Calu3 (cell line): ENCODE results near the gene FIG4. TPM values are rescaled to one million over a fixed set of nuclear protein-coding genes. Genes with fewer than 3 reads are reported as not detected.
"Not testable (repeated sequence)": the region's sequence is repeated elsewhere in the genome, so short reads cannot be mapped to it uniquely, and the experiment has no call there.

Source experiments
- BruUV-seq: library from RNA; stranded (reverse); fragments of 400-500 nt; replicated peaks from 2 replicates; lab custom pipeline; 2021; lab: Mats Ljungman, UMichigan
- CTCF ChIA-PET: fragments of 300-600 bp; sonication (Branson Sonifier 250); formaldehyde crosslinking; loops from one replicate; lab custom pipeline; 2022; ENCODE audit warnings: antibody characterized with exemption; lab: Charles Lee
- DNase-seq: peaks from one replicate; pipeline ENCODE4 v3.0.0; 2022
- H3K27ac Mint-ChIP-seq: one replicate; pipeline ENCODE4 v1.8.0; 2022; ENCODE audit warnings: mixed read lengths; ENCODE audit not compliant: unreplicated experiment
- H3K27me3 Mint-ChIP-seq: one replicate; pipeline ENCODE4 v1.8.0; 2022; ENCODE audit warnings: mixed read lengths; ENCODE audit not compliant: unreplicated experiment
- H3K36me3 Mint-ChIP-seq: one replicate; pipeline ENCODE4 v1.8.0; 2022; ENCODE audit warnings: mild to moderate bottlenecking, moderate library complexity, mixed read lengths; ENCODE audit not compliant: insufficient read depth, unreplicated experiment
- H3K4me1 Mint-ChIP-seq: one replicate; pipeline ENCODE4 v1.8.0; 2022; ENCODE audit warnings: mild to moderate bottlenecking, low read depth, mixed read lengths; ENCODE audit not compliant: unreplicated experiment
- H3K4me3 Mint-ChIP-seq: one replicate; pipeline ENCODE4 v1.8.0; 2022; ENCODE audit warnings: mild to moderate bottlenecking, low read depth, moderate library complexity, mixed read lengths; ENCODE audit not compliant: unreplicated experiment
- H3K9me3 Mint-ChIP-seq: one replicate; pipeline ENCODE4 v1.8.0; 2022; ENCODE audit warnings: low read depth, mixed read lengths; ENCODE audit not compliant: unreplicated experiment
- intact Hi-C: fragments of 100-400 bp; cut with micrococcal nuclease; formaldehyde crosslinking; loops from one replicate; pipeline ENCODE4 v1.10.0; 2022; ENCODE audit not compliant: unreplicated experiment
- total RNA-seq: library from RNA; stranded (reverse); gene quantifications from 2 replicates; pipeline ENCODE4 v1.2.3, GENCODE V29; 2022
- TF ChIP-seq, protein P1 (sequence below): fragments of 200-600 bp; IDR thresholded peaks from one replicate; pipeline ENCODE4 v1.8.0; 2022; ENCODE audit warnings: antibody characterized with exemption; ENCODE audit not compliant: unreplicated experiment

The FIG4 gene
- total RNA-seq, 1 experiment from 2014 or later, result 14.7 TPM

DNA sequence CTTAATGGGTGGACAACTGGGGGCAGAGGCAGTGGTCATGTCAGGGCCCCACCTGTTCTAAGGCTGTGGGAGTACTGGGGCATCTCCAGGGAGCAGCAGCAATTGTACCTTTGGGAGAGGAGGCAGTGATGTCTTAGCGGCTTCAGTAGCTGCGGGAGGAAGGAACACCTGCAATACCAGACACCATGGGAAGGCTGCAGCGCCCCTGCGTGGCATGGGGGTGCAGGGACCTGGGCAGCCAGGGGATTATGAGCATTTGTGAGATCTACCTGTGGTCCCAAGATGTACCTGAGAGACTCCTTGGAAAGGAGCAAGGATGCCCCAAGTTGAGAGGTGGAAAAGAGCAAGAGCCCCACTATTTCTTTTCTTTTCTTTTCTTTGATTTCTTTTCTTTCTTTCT, 174.9 kb downstream of the FIG4 start:
- BruUV-seq, result no TSS peak
- intact Hi-C loops, result no loop called here
- H3K4me1 Mint-ChIP-seq, result no peaks in the 10 kb centered on the region
- no peak for DNase-seq
- no peaks in the 10 kb centered on the region for H3K27me3 Mint-ChIP-seq
- H3K9me3 Mint-ChIP-seq, result no peaks in the 10 kb centered on the region
- CTCF ChIA-PET, result no interaction called here
- TF ChIP-seq, protein P1, sequence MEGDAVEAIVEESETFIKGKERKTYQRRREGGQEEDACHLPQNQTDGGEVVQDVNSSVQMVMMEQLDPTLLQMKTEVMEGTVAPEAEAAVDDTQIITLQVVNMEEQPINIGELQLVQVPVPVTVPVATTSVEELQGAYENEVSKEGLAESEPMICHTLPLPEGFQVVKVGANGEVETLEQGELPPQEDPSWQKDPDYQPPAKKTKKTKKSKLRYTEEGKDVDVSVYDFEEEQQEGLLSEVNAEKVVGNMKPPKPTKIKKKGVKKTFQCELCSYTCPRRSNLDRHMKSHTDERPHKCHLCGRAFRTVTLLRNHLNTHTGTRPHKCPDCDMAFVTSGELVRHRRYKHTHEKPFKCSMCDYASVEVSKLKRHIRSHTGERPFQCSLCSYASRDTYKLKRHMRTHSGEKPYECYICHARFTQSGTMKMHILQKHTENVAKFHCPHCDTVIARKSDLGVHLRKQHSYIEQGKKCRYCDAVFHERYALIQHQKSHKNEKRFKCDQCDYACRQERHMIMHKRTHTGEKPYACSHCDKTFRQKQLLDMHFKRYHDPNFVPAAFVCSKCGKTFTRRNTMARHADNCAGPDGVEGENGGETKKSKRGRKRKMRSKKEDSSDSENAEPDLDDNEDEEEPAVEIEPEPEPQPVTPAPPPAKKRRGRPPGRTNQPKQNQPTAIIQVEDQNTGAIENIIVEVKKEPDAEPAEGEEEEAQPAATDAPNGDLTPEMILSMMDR, result no peak
- H3K4me3 Mint-ChIP-seq, result no peak overlapping the region
- H3K36me3 Mint-ChIP-seq, result no peaks in the 10 kb centered on the region
- H3K27ac Mint-ChIP-seq, result no peak overlapping the region

DNA sequence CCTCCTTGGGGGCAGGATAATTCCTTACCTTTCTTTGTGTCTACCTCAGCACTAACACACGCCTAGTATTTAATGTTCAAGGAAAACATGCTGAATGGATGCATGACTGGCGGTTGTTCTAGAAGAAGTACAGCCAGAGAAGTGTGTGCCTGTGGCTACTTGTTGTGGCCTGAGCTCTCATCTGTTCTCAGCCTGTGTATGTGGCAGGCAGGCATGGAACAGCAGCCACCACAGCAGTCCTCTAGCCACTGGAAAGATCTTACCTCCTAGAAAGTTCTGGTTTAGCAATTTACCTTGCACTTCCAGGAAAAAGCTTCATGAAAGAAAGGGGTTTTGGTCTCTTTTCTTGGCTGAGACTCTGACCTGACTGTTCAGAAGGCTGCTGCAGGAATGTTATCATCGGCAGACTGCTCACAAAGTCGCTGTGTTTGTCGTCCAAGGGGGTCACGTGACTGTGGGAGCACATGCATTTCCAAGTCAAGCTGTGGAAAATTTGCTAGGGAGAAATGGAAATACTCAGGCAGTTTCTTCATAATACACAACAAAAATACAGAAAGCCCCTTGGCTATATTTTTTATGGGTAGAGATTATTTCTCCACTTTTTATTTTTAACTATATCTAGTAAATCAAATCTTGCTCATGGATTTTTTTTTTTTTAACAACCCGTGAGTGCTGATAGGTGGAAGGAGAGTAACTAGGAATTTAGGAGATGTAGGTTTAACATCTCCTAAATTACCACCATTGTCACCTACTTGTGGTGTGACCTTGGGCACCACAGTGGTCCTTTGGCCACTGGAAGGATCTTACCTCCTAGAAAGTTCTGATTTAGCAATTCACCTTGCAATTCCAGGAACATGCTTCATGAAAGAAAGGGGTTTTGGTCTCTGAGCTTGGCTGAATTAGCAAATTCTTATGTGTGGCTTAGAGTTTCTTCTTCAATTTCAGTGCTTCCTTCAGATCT, 176.2 kb downstream of the FIG4 start:
- Mint-ChIP-seq H3K4me3 (no peak overlapping the region), H3K9me3 (no peaks in the 10 kb centered on the region), H3K27me3 (no peaks in the 10 kb centered on the region), H3K4me1 (no peaks in the 10 kb centered on the region), H3K27ac (no peak overlapping the region), H3K36me3 (no peaks in the 10 kb centered on the region)
- CTCF ChIA-PET, result interaction anchor here (0.6 kb wide), 1 partner anchor 77 kb away, joined by 3 read pairs; no protein-coding TSS in a partner anchor
- no peak for DNase-seq
- intact Hi-C loops, result no loop called here
- BruUV-seq, result no TSS peak
- TF ChIP-seq, protein P1, result no peak

DNA sequence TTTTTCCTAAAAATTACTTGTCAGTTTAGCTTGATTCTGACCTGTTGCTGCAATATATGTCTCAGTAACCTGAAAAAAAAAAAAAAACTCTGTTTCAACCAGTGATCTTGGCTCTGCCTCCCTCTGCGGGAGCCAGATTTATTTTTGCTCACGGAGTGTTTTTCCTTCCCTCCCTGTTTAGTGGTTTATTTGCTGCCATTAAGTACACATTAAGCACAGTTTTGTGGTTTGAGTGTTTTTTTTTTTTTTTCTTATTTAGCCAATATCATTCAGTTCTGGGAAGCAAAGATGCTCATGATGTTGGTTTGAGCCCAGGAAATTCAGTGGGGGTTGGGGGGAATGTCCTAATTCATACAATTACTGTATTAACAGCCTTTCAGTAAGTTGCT, 176.9 kb downstream of the FIG4 start:
- H3K27ac Mint-ChIP-seq, result no peak overlapping the region
- H3K36me3 Mint-ChIP-seq, result no peaks in the 10 kb centered on the region
- H3K4me1 Mint-ChIP-seq, result no peaks in the 10 kb centered on the region
- TF ChIP-seq, protein P1, result no peak
- CTCF ChIA-PET, result no interaction called here
- H3K4me3 Mint-ChIP-seq, result no peak overlapping the region
- H3K27me3 Mint-ChIP-seq, result no peaks in the 10 kb centered on the region
- intact Hi-C loops, result no loop called here
- DNase-seq, result no peak
- no peaks in the 10 kb centered on the region for H3K9me3 Mint-ChIP-seq
- BruUV-seq, result no TSS peak

DNA sequence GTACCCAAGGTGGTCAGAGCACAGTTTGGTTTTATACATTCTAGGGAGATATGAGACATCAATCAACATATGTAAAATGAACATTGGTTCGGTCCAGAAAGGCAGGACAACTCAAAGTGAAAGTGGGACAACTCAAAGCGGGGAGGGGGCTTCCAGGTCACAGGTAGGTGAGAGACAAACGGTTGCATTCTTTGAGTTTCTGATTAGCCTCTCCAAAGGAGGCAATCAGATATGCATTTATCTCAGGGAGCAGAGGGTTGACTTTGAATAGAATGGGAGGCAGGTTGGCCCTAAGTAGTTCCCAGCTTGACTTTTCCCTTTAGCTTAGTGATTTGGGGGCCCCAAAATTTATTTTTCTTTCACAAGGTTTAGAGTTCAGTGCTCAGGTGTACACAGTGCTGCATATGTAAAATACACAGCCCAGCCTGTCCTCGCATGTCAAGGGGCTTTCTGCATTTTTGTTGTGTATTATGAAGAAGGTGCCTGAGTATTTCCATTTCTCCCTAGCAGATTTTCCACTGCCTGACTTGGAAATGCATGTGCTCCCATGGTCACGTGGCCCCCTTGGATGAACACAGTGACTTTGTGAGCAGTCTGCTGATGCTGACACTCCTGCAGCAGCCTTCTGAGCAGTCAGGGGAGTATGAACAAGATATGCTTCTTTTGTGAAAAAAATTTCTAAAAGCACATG, 178.4 kb downstream of the FIG4 start:
- intact Hi-C loops, H3K9me3 Mint-ChIP-seq, H3K36me3 Mint-ChIP-seq, H3K4me3 Mint-ChIP-seq, H3K27me3 Mint-ChIP-seq, H3K4me1 Mint-ChIP-seq, BruUV-seq, DNase-seq, H3K27ac Mint-ChIP-seq, CTCF ChIA-PET: not testable (repeated sequence)
